CD4-positive, alpha-beta T cell treated with Interleukin-10 for 1 hour (primary cell): ENCODE data around the gene TBATA.

Experiments used
- DNase-seq: peaks from one replicate; pipeline ENCODE4 v3.0.0-alpha.2; 2020

TBATA gene

DNA sequence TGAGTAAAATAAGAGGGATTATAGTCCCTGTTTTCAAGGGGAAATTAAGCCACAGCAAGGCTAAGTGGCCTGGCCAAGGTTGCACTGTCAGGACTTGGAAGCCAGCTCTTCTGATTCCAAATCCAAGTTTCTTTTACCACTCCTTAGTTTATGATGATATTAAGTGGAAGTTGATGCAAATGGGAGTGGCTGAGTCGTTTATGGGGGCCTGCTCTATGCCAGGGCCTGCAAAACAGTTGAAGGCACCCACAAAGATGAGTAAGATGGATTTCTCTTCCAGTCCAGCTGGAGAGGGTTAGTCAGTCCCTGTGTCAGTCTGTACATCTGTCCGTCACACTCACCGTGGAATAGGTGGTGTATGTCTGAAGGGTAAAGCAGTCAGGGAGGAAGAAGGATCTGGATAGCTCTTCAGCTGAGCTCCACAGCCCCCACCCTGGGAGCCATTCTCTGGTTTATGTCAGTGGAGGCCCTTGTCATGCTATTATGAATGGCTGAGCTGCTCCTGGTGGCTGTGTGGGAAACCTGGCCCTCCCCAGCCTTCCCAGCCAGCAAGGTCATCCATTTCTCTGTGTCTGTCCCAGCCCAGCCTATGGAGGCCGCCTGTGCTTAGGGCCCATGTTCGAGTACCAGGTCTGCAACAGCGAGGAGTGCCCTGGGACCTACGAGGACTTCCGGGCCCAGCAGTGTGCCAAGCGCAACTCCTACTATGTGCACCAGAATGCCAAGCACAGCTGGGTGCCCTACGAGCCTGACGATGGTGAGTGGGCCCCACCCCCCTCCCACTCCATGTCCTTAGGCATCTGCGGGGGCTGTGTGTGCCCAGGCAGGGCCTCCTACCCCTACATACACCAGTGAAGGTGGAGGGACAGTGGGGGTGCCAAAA is 44.5 kb downstream of the TBATA start:
- DNase-seq: no peak

DNA sequence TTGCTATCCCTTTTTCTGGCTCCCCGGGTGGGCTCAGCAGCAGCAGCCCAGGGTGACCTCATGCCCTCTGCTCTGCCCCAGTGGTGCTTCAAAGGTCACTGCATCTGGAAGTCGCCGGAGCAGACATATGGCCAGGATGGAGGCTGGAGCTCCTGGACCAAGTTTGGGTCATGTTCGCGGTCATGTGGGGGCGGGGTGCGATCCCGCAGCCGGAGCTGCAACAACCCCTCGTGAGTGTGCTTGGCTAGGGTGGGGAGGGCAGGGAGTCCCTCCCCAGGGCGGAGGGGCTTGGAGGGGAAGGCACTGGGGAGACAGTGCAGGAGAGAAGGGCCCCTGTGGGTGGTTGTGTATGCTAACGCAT is 46.4 kb downstream of the TBATA start:
- no peak for DNase-seq

DNA sequence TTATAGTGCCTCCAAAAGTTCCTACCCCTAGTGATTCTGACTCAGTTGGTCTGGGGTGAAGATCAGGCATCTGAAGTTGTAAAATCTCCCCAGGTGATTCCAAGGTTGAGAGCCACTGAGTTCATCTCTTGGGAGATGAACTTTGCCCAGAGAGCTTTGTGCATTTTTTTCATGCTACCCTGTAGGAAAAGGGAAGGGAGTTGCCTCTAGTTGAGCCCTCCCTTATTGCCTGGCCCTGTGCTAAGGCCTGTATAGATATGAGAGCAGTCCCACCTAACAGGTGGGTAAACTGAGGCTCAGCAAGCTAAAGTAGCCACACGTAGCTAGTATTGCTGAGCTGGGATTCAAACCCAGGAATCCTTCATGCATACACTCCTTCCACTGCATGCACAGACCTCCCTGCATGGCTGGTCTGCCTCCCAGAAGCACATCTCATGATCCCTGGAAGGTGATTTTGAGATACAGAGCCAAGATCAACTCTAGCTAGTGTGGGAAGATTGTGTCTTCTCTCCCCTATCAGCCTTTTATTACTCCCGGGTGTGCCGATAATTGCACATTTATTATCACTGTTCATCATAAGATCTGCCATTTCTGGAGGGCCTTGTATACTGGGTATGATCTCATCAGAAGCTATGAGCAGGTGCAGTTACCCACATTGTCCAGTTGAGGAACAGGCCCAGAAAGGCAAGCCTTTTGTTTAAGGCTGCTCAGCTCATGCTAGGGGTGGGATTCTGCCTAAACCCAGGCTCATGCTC is 47.0 kb downstream of the TBATA start:
- no peak for DNase-seq

DNA sequence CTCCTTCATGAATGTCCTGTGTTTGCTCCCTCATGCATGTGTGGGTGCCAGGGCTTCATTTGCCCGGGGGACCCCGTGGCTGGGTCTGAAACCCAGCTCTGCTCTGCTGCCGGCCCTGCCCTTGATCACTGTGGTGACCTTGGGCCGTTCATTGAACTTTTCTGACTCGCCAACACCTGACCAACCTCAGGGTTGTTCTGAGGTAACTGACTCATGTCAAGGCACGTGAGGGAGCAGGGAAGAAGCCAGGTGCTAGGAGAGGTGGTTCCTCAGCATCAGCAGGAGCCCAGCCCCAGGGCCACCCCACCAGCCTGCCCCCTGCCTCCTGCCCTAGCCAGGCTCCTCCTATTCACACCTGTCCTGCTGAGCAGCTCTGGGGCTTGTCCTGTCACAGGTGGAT is 47.9 kb downstream of the TBATA start:
- DNase-seq: no peak

DNA sequence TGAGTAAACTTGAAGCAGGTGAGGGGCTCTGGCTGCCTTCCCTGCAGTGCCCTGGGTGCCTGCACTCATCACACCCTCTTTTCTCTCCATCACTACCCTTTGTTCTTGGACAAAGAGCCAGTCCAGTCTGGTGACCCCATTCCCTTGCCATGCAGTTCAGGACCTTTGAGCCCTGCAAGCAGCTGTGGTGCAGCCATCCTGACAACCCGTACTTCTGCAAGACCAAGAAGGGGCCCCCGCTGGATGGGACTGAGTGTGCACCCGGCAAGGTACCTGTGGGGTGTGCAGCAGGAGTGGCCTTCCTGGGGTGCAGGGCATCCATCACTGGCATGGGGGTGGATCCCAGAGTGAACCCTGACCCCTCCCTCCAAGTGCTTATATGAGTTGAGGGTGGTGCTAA is 48.7 kb downstream of the TBATA start:
- no peak for DNase-seq

DNA sequence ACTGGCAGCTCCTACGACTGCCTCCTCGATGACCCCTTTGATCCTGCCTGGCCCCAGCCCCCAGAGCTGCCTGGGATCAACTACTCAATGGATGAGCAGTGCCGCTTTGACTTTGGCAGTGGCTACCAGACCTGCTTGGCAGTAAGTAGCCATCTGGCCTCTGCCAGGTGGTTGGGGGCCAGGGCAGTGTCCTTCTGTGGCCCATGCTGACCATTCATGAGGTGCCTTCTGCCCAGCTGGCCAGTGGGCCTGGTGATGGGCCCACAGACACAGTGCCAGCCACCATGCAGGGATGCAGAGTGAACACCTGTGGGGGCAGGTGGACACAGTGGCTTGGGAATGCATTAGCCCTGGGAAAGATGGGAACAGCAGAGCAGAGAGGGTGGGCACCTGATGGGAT is 50.0 kb downstream of the TBATA start:
- DNase-seq: no peak

DNA sequence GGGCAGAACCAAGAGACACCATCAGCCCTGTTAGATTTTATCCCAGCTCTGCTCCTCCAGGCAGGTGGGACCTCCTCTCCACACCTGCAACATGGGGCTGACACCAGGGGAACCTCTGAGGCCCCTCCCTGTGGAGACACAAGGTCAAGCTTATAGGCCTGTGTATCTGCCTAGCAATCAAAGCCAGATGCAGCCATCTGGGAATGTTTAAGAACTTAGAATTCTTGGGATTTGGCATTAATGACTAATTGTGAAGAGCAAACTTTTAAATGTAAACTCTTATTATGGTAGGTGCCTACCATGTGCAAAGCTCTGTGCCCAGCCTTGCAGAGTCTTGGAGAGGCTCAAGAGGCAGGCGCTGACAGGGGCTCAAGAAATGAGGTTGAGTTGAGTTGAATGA is 52.1 kb downstream of the TBATA start:
- DNase-seq: no peak

DNA sequence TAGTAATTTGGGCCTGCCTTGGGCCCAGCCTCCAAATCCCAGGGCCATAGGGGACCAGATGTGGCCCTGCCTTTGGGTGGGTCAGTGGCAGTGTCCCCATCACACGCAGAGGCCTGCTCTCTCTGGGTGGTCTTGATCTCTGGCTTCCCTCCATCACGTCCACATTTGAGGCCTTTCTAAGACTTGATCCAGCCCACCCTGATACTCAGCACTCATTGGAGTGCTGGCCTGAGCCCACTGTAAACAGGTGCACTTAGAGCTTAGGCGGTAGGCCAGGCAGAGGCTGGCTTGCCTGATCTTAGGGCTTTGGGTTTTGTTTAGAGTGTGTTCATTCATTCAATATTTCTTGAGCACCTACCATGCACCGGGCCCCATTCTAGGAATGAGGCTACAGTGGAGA is 52.6 kb downstream of the TBATA start:
- DNase-seq: no peak

DNA sequence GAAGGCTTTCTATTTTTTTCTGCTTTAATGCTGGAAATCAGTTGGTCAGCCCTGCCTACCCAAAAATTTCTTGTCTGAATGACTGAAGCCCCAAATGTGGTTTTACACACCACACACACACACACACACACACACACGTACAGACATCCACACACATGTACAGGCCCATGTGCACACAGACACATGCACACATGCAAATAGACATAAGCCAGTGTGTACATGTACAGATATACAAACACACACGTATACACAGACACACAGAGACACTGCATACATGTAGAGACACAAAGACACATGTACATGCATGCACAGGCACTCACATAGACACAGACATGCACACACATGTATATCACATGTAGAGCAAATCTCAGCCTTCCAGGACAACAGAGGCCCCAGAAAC is 54.2 kb downstream of the TBATA start:
- DNase-seq: no peak

DNA sequence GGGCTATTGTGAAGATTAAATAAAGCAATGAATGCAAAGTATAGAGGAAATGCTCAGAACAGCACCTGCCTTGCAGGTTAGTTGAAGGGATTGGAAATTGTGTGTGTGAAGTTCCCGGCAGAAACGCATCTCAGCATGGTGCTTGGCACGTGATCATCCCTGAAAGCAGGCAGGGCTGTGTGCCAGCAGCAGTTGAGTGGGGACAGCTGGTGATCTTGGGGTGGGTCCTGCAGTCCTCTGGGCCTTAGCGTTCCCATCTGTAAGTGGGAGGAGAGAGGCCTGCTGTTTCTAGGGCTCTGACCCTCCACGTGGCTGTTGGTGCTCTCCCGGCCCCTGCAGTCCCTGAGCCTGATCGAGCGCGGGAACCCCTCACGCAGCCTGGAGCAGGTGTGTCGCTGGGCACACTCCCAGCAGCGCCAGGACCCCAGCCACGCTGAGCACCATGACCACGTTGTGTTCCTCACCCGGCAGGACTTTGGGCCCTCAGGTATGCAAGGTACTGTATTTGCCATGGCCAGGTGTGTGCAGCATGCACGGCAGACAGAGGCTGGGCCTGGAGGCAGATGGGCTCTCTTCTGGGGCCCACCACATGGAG is 55.3 kb downstream of the TBATA start:
- DNase-seq: no peak

DNA sequence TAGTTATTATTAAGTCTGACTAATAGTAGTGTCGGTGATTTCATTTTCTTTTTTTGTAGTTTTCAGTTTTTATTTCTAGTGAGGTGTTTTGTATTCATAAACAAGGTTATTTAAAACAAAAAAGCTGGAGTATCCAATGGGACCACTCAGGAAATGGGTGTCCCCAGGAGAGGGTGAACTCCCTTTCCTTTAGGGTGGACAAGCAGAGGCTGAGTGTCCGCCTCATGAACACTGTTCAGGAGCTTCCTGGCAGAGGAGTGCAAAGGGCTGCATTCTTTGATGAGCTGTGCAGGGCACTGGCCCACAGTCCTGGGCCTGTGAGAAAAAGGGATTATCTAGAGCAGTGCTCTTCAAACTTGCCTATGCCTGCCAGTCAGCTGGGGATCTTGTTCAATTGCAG is 56.8 kb downstream of the TBATA start:
- DNase-seq: no peak

DNA sequence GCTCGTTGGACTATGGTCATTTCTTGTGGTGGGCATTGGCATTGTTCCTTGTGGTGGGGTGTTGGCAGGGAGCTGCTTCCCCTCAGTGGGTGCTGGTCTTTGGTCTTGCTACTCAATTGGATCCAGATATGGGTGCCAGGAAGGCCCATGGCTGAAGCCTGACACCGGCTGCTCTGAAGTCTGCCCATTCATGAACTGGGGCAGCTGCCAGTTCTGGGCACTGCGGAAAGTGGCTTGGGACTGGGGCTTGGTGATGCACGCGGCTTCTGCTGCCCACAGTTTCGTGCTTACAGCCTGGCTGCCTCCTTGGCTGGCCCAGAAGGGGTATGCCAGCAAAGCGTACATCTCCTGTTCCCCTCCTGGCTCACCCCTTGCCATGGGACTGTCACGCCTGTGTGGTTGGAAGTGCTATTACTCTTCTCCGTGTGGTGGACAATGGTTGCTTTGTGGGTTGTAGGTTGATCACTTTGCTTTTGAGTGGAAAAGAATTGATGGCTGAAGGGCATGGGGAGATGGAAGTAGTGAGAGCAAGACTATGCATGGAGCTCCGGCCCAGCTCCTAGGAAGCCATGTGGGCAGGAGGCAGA is 58.2 kb downstream of the TBATA start:
- no peak for DNase-seq

DNA sequence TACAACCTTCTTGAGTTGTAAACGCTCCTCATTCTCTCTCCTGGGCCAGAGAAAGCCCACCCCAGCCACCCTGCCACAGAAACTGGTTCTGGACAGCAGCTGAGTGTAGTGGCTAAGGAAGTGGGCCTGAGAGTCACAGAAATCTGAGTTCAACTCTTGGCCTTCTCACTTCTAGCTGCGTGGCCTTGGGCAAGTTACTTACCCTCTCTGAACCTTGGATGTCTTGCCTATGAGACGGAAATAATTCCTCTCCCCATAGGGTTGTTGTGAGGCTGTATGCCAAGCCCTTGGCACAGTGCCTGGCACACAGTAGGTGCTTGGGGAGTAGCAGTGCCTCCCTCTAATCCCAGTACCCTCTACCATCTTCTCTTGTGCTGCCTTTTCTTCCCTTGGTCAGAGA is 61.4 kb downstream of the TBATA start:
- no peak for DNase-seq

DNA sequence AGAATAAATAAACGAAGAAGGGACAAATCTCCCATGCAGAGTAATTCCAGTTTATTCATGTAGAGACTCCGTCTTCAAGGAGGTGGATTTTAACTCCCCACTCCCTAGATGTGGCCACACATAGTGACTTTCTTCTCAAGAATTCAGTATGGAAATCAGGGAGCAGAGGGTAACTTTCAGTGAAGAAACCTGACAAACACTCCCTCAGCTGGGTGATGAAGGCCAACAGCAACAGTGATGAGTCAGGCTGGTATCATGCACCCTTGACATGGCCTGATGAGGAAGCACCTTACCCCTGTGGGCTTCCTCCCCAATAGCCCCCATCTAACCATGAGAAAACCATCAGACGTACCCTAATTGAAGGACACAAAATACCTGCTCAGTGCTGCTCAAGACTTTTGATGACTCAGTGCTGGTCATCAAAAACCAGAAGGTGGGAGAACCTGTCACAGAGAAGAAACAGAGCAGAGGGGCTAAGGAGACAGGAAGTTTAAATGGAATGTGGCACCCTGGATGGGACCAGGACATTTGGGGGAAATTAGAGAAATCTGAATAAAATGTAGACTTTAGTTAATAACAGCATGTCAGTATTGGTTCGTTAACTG is 62.3 kb downstream of the TBATA start:
- no peak for DNase-seq
